Upper lobe of right lung (tissue), 1 donor: ENCODE measurements around the gene INTS11. TPM values are rescaled to one million over a fixed set of nuclear protein-coding genes. Genes with fewer than 3 reads are reported as not detected.
A peak's percentile ranks its signal among the peaks of the same experiment; 100 is the strongest.

Source experiments
- ATAC-seq: fragments of 200-7000 bp; cut with Tn5 transposase; one replicate; pipeline ENCODE4 v1.9.1; 2020; ENCODE audit warnings: mild to moderate bottlenecking, moderate library complexity
- DNase-seq: peaks from one replicate; pipeline ENCODE4 v3.0.0-alpha.2; 2020
- H3K27ac ChIP-seq: fragments of 200-600 bp; one replicate; pipeline ENCODE4 v1.8.0; 2022
- H3K27me3 ChIP-seq: fragments of 200-600 bp; one replicate; pipeline ENCODE4 v1.8.0; 2022; ENCODE audit warnings: mild to moderate bottlenecking
- H3K36me3 ChIP-seq: fragments of 200-600 bp; one replicate; pipeline ENCODE4 v1.8.0; 2022
- H3K4me1 ChIP-seq: fragments of 200-600 bp; one replicate; pipeline ENCODE4 v1.8.0; 2022
- H3K4me3 ChIP-seq: fragments of 200-600 bp; one replicate; pipeline ENCODE4 v1.8.0; 2022; ENCODE audit warnings: mild to moderate bottlenecking
- H3K9me3 ChIP-seq: fragments of 200-600 bp; one replicate; pipeline ENCODE4 v1.8.0; 2022
- CTCF ChIP-seq: fragments of 200-600 bp; IDR thresholded peaks from one replicate; pipeline ENCODE4 v1.8.0; 2022; ENCODE audit warnings: antibody characterized with exemption
- intact Hi-C: fragments of 100-400 bp; cut with DNase I; formaldehyde crosslinking; loops from one replicate; pipeline ENCODE4 v1.11.0; 2022
- total RNA-seq: library from RNA; stranded (reverse); fragmentation: NEBNext Ultra II Directional; extraction: Animal tissue kit (Norgen Biotek cat#: 25700); gene quantifications from one replicate; pipeline ENCODE4 v1.2.1, GENCODE V29; 2021
- donor health status: DM: no; HTN: yes; CAD: no; lungs with severe emphysema.

INTS11 gene
- total RNA-seq, 1 donor from 2014 or later, result 81.9 TPM

DNA sequence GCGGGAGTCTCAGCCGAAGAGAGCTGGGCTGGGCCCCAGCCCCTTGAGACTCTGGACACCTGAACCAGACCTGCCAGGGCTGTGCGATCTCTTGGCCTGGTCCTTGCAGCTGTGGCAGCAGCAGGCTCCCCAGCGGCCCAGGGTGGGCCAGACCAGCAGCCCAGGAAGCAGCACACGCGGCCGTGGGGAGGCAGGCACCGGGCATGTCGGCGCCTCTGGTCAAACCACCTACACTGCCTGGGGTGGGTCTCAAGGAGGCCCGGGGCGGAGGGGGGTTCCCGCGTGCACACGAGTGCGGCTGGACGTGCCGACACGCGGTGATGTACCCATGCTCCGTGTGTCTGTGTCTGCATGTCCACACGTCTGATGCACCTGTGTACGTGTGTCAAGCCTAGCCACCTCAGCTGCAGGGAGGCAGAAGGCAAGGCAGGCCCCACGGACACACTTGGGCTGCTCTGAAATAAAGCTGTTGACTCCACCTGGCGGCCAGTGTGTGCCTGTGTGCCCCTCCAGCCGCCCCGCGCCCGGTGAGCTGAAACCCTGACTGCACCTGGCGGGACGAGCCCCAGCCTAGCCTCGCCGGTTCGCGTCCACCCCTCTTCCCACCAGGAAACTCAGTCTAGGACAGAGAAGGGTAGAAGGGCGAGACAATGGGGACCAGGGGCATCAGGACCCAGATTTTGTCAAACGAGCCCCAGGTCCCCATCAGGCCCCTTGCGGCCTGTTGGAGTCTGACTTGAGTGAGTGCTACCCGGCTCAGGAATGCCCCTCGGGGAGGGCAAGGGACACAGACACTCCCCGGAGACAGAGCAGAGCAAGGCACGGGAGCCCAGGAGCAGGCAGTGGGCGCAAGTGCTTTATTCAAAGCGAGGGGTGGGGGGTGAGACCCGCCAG lies 32.7 kb downstream of the INTS11 start:
- DNase-seq (peak; percentile 82), ATAC-seq (peak; percentile 72)
- no peak overlapping the region for H3K27ac ChIP-seq
- intact Hi-C loops, result no loop called here
- no peaks in the 10 kb centered on the region for H3K4me1 ChIP-seq
- H3K27me3 ChIP-seq, result peaks cover 4% of the 10 kb centered on the region
- peak; percentile 63 for TF ChIP-seq CTCF
- H3K4me3 ChIP-seq, result no peak overlapping the region
- no peaks in the 10 kb centered on the region for H3K36me3 ChIP-seq
- H3K9me3 ChIP-seq, result no peaks in the 10 kb centered on the region

- no peaks in the 10 kb centered on the region for H3K9me3 ChIP-seq
- H3K4me1 ChIP-seq, result no peaks in the 10 kb centered on the region
- ATAC-seq (no peak), DNase-seq (no peak)
- intact Hi-C loops, result no loop called here
- H3K27me3 ChIP-seq, result peaks cover 10% of the 10 kb centered on the region
- H3K36me3 ChIP-seq, result no peaks in the 10 kb centered on the region
- no peak overlapping the region for H3K4me3 ChIP-seq
- TF ChIP-seq CTCF, result no peak
- H3K27ac ChIP-seq, result no peak overlapping the region
Observed at GRCh38 chr1:1291023-1291528, 33.4 kb downstream of the INTS11 start.

GRCh38 chr1:1290238-1290731 lies 34.2 kb downstream of the INTS11 start:
- ATAC-seq (peak; percentile 63), DNase-seq (peak; percentile 83)
- Histone ChIP-seq H3K9me3 (no peaks in the 10 kb centered on the region), H3K27me3 (peaks cover 14% of the 10 kb centered on the region), H3K36me3 (no peaks in the 10 kb centered on the region), H3K4me1 (no peaks in the 10 kb centered on the region), H3K4me3 (no peak overlapping the region), H3K27ac (no peak overlapping the region)
- intact Hi-C loops, result no loop called here
- peak; percentile 59 for TF ChIP-seq CTCF

GRCh38 chr1:1287288-1288110 lies 37.0 kb downstream of the INTS11 start:
- H3K9me3 ChIP-seq, result no peaks in the 10 kb centered on the region
- H3K4me1 ChIP-seq, result no peaks in the 10 kb centered on the region
- H3K4me3 ChIP-seq, result no peak overlapping the region
- no peak for TF ChIP-seq CTCF
- no peak for ATAC-seq
- no peak overlapping the region for H3K27ac ChIP-seq
- intact Hi-C loops, result loop anchor here (10.0 kb wide), 1 partner anchor 163 kb away; no protein-coding TSS in a partner anchor
- no peaks in the 10 kb centered on the region for H3K36me3 ChIP-seq
- H3K27me3 ChIP-seq, result peaks cover 14% of the 10 kb centered on the region
- no peak for DNase-seq

- DNase-seq (peak; percentile 66), ATAC-seq (no peak)
- Histone ChIP-seq H3K9me3 (no peaks in the 10 kb centered on the region), H3K27me3 (peaks cover 14% of the 10 kb centered on the region), H3K4me3 (no peak overlapping the region), H3K4me1 (no peaks in the 10 kb centered on the region), H3K36me3 (no peaks in the 10 kb centered on the region), H3K27ac (no peak overlapping the region)
- TF ChIP-seq CTCF, result no peak
- intact Hi-C loops, result loop anchor here (10.0 kb wide), 1 partner anchor 162 kb away; no protein-coding TSS in a partner anchor
Observed at GRCh38 chr1:1286313-1287261, 37.9 kb downstream of the INTS11 start.
